Mucosa of descending colon (tissue), 3 donors: ENCODE results near the gene PCDHGA5. TPM values are rescaled to one million over a fixed set of nuclear protein-coding genes. Genes with fewer than 3 reads are reported as not detected.
"Not testable (repeated sequence)": the region's sequence is repeated elsewhere in the genome, so short reads cannot be mapped to it uniquely, and the experiment has no call there.

Experiments
- ATAC-seq: fragments of 200-7000 bp; cut with Tn5 transposase; one replicate; pipeline ENCODE4 v1.9.1; 2020; ENCODE audit warnings: mild to moderate bottlenecking, moderate library complexity
- DNase-seq, 3 donors: peaks; one replicate each; pipeline ENCODE4 v3.0.0-alpha.2; 2020
- H3K36me3 ChIP-seq: fragments of 200-600 bp; one replicate; pipeline ENCODE4 v1.8.0; 2021; ENCODE audit warnings: low read depth, mild to moderate bottlenecking
- H3K4me1 ChIP-seq: fragments of 200-600 bp; one replicate; pipeline ENCODE4 v1.8.0; 2021; ENCODE audit warnings: low read depth, mild to moderate bottlenecking
- H3K4me3 ChIP-seq: fragments of 200-600 bp; one replicate; pipeline ENCODE4 v1.8.0; 2021; ENCODE audit warnings: mild to moderate bottlenecking
- H3K9me3 ChIP-seq: fragments of 200-600 bp; one replicate; pipeline ENCODE4 v1.8.0; 2021; ENCODE audit warnings: mild to moderate bottlenecking
- intact Hi-C, 2 donors: fragments of 100-400 bp; cut with DNase I in 1 of 2; cut with micrococcal nuclease in 1 of 2; formaldehyde crosslinking; loops; one replicate each; pipeline versions ENCODE4 v1.11.0 to v1.11.1; 2022; cut with DNase I, micrococcal nuclease
- total RNA-seq, 3 donors: library from RNA; stranded (reverse); fragmentation: NEBNext Ultra II Directional in 2 of 3; extraction: Animal tissue kit (Norgen Biotek cat#: 25700) in 2 of 3; gene quantifications; one replicate each; pipeline versions ENCODE4 v1.2.1 to v1.2.4, GENCODE V29; 2021 to 2023
- TF ChIP-seq, protein P1 (sequence below): fragments of 200-600 bp; IDR thresholded peaks from one replicate; pipeline ENCODE4 v1.8.0; 2022; ENCODE audit warnings: antibody characterized with exemption, mild to moderate bottlenecking
- donor health status: DM: no; HTN: no; CAD: no; lungs with moderate emphysema.
- donor health status: DM: no; HTN: no; CAD: no.
- donor health status: DM: no; HTN: yes; CAD: no.

The PCDHGA5 gene
- total RNA-seq, 3 donors from 2014 or later = 1.2 to 4.2 (median 1.2) TPM

DNA sequence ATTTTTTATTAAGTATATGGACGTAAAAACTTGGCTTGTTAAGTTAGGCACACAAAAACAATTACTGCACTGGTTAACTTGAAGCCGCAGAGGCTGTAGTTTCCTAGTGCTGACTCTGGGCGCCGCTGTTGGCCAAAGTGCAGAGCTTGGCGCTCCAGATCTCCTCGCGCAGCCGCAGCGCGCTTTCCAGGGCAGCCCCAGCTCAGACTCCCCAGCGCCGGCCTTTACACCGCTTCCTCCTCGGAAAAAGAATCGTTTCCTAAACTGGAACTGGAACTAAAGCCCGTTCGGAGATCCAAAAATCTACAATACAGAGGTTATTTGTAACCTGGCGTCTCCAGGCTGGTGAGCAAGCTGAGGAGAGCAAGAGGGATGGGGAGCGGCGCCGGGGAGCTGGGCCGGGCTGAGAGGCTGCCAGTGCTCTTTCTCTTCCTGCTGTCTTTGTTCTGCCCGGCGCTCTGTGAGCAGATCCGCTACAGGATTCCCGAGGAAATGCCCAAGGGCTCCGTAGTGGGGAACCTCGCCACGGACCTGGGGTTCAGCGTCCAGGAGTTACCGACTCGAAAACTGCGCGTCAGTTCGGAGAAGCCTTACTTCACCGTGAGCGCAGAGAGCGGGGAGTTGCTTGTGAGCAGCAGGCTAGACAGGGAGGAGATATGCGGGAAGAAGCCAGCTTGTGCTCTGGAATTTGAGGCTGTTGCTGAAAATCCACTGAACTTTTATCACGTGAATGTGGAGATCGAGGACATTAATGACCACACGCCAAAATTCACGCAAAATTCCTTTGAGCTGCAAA lies 34.0 kb downstream of the PCDHGA5 start, which contains the start of gene PCDHGB5:
PCDHGB5 (plus strand) TSS at position 192 of the 796 bp plus-strand sequence; CDS start at position 373, 181 bp downstream.
- H3K4me3 ChIP-seq, H3K4me1 ChIP-seq, intact Hi-C loops, H3K36me3 ChIP-seq: not testable (repeated sequence)
- DNase-seq = peak in 2 of 3 donors; percentile 52 to 59
- peak; percentile 92 for ATAC-seq
- peaks cover 68% of the 10 kb centered on the region for H3K9me3 ChIP-seq
- TF ChIP-seq, protein P1, sequence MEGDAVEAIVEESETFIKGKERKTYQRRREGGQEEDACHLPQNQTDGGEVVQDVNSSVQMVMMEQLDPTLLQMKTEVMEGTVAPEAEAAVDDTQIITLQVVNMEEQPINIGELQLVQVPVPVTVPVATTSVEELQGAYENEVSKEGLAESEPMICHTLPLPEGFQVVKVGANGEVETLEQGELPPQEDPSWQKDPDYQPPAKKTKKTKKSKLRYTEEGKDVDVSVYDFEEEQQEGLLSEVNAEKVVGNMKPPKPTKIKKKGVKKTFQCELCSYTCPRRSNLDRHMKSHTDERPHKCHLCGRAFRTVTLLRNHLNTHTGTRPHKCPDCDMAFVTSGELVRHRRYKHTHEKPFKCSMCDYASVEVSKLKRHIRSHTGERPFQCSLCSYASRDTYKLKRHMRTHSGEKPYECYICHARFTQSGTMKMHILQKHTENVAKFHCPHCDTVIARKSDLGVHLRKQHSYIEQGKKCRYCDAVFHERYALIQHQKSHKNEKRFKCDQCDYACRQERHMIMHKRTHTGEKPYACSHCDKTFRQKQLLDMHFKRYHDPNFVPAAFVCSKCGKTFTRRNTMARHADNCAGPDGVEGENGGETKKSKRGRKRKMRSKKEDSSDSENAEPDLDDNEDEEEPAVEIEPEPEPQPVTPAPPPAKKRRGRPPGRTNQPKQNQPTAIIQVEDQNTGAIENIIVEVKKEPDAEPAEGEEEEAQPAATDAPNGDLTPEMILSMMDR = peak; percentile 18

DNA sequence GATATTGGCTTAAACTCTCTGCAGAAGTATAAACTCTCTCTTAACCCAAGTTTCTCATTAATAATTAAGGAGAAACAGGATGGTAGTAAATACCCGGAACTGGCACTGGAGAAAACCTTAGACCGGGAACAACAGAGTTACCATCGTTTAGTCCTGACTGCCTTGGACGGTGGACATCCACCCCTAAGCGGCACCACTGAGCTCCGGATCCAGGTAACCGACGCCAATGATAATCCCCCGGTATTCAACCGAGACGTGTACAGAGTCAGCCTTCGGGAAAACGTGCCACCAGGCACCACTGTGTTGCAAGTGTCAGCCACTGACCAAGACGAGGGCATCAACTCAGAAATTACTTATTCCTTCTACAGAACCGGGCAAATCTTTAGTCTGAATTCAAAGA lies 34.6 kb downstream of the PCDHGA5 start:
- H3K4me3 ChIP-seq = no peak overlapping the region
- H3K4me1 ChIP-seq = no peaks in the 10 kb centered on the region
- no peaks in the 10 kb centered on the region for H3K36me3 ChIP-seq
- TF ChIP-seq, protein P1 = no peak
- intact Hi-C loops = no loop called here
- ATAC-seq (no peak), DNase-seq (no peak)
- H3K9me3 ChIP-seq = peaks cover 68% of the 10 kb centered on the region

DNA sequence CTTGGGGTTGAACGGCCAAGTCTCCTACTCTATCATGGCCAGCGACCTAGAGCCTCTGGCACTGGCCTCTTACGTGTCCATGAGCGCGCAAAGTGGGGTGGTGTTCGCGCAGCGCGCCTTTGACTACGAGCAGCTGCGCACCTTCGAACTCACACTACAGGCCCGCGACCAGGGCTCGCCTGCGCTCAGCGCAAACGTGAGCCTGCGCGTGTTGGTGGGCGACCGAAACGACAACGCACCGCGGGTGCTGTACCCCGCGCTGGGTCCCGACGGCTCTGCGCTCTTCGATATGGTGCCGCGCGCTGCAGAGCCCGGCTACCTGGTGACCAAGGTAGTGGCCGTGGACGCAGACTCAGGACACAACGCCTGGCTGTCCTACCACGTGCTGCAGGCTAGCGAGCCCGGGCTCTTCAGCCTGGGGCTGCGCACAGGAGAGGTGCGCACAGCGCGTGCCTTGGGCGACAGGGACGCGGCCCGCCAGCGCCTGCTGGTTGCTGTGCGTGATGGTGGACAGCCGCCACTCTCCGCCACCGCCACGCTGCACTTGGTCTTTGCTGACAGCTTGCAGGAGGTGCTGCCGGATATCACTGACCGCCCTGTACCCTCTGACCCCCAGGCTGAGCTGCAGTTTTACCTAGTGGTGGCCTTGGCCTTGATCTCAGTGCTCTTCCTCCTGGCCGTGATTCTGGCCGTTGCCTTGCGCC lies 35.7 kb downstream of the PCDHGA5 start:
- Histone ChIP-seq H3K9me3 (peaks cover 69% of the 10 kb centered on the region), H3K4me1 (no peaks in the 10 kb centered on the region), H3K36me3 (no peaks in the 10 kb centered on the region), H3K4me3 (no peak overlapping the region)
- intact Hi-C loops = no loop called here
- ATAC-seq = no peak
- TF ChIP-seq, protein P1 = no peak
- DNase-seq = no peak

GRCh38 chr5:141402553-141403243 lies 38.7 kb downstream of the PCDHGA5 start, which contains the start of gene PCDHGA9:
PCDHGA9 (plus strand) TSS chr5:141402778; CDS start chr5:141402953, 175 bp downstream.
- DNase-seq (peak in 1 of 3 donors; percentile 29), ATAC-seq (peak; percentile 40)
- H3K9me3 ChIP-seq = peaks cover 85% of the 10 kb centered on the region
- H3K36me3 ChIP-seq = no peaks in the 10 kb centered on the region
- intact Hi-C loops = no loop called here
- TF ChIP-seq, protein P1 = no peak
- H3K4me3 ChIP-seq = no peak within 1 kb of the TSS
- no peaks in the 10 kb centered on the region for H3K4me1 ChIP-seq

GRCh38 chr5:141403387-141403786 lies 39.4 kb downstream of the PCDHGA5 start:
- no peaks in the 10 kb centered on the region for H3K36me3 ChIP-seq
- peaks cover 88% of the 10 kb centered on the region for H3K9me3 ChIP-seq
- no peak for ATAC-seq
- H3K4me3 ChIP-seq = no peak overlapping the region
- intact Hi-C loops = no loop called here
- no peaks in the 10 kb centered on the region for H3K4me1 ChIP-seq
- TF ChIP-seq, protein P1 = no peak
- no peak for DNase-seq
